H1 (cell line): Measurements from ENCODE around the gene FBXO8. TPM values are rescaled to one million over a fixed set of nuclear protein-coding genes. Genes with fewer than 3 reads are reported as not detected.

Source experiments
- CTCF ChIA-PET: fragments of 300-600 bp; sonication (Branson Sonifier 250); formaldehyde crosslinking; loops from one replicate; lab custom pipeline; 2021; ENCODE audit not compliant: partially characterized antibody; lab: Charles Lee
- POLR2A ChIA-PET: fragments of 300-600 bp; sonication (Branson Sonifier 250); formaldehyde crosslinking; loops from one replicate; lab custom pipeline; 2021; ENCODE audit warnings: inconsistent platforms; ENCODE audit not compliant: partially characterized antibody; lab: Charles Lee
- DNase-seq, 2 experiments: peaks; one replicate each; pipeline versions ENCODE4 v3.0.0 to v3.0.0-alpha.2; 2010 to 2022; ENCODE audit warnings: low spot score in 2 of 2, low read depth in 1 of 2, mixed read lengths in 1 of 2
- FAIRE-seq: peaks from 2 replicates; lab custom pipeline; 2011; peaks lifted over from hg19 to GRCh38; lab: Jason Lieb, UNC
- H2AFZ ChIP-seq: 2 replicates; pipeline ENCODE4 v1.8.1; 2012; ENCODE audit warnings: low read length, inconsistent platforms
- H2AK5ac ChIP-seq: 2 replicates; pipeline ENCODE4 v1.6.1; 2013; ENCODE audit warnings: low read depth, low read length
- H2BK120ac ChIP-seq: replicated peaks from 2 replicates; pipeline ENCODE3; 2013; ENCODE audit warnings: low read depth, low read length, inconsistent platforms
- H2BK12ac ChIP-seq: 2 replicates; pipeline ENCODE4 v1.6.1; 2013; ENCODE audit warnings: low read depth, low read length
- H2BK15ac ChIP-seq: 2 replicates; pipeline ENCODE4 v1.6.1; 2013; ENCODE audit warnings: low read length
- H2BK20ac ChIP-seq: 2 replicates; pipeline ENCODE4 v1.6.1; 2013; ENCODE audit warnings: low read length
- H2BK5ac ChIP-seq: 2 replicates; pipeline ENCODE4 v1.6.1; 2013; ENCODE audit warnings: low read depth, low read length
- H3K14ac ChIP-seq: 2 replicates; pipeline ENCODE4 v1.6.1; 2013; ENCODE audit warnings: inconsistent platforms; ENCODE audit not compliant: insufficient read length
- H3K18ac ChIP-seq: 2 replicates; pipeline ENCODE4 v1.6.1; 2013; ENCODE audit warnings: low read length; ENCODE audit errors: extremely low read depth
- H3K23ac ChIP-seq: 2 replicates; pipeline ENCODE4 v1.6.1; 2013; ENCODE audit warnings: inconsistent platforms; ENCODE audit not compliant: insufficient read length
- H3K23me2 ChIP-seq: 2 replicates; pipeline ENCODE4 v1.6.1; 2013; ENCODE audit warnings: low read depth, low read length
- H3K27ac ChIP-seq: 2 replicates; pipeline ENCODE4 v1.6.1; 2011; ENCODE audit warnings: low read depth, low read length, inconsistent platforms
- H3K27me3 ChIP-seq, 4 experiments: replicated peaks in 1 of 4; 1 replicate in 1 of 4; 2 replicates in 3 of 4; pipeline versions ENCODE4 v1.6.1 to v1.8.1; 2011 to 2013; ENCODE audit warnings: low read length in 3 of 4, mild to moderate bottlenecking in 3 of 4, inconsistent platforms in 2 of 4, mixed read lengths in 2 of 4, moderate library complexity in 1 of 4; ENCODE audit not compliant: control insufficient read depth in 3 of 4, insufficient read depth in 3 of 4; ENCODE audit errors: extremely low read depth in 1 of 4
- H3K36me3 ChIP-seq, 4 experiments: 2 replicates each; pipeline versions ENCODE4 v1.6.1 to v1.8.1; 2011 to 2013; ENCODE audit warnings: mild to moderate bottlenecking in 4 of 4, low read length in 3 of 4, moderate library complexity in 2 of 4, control low read depth in 1 of 4, inconsistent platforms in 1 of 4; ENCODE audit not compliant: insufficient read depth in 4 of 4, control insufficient read depth in 2 of 4
- H3K4ac ChIP-seq: replicated peaks from 2 replicates; pipeline ENCODE3; 2013; ENCODE audit warnings: low read length, low read depth, mixed read lengths, inconsistent platforms; ENCODE audit not compliant: insufficient read length
- H3K4me1 ChIP-seq, 4 experiments: replicated peaks in 1 of 4; 1 replicate in 1 of 4; 2 replicates in 3 of 4; pipeline versions ENCODE4 v1.6.1 to v1.8.1; 2011 to 2013; ENCODE audit warnings: low read length in 3 of 4, inconsistent platforms in 2 of 4, mixed read lengths in 1 of 4; ENCODE audit not compliant: insufficient read depth in 4 of 4, control insufficient read depth in 3 of 4
- H3K4me2 ChIP-seq, 2 experiments: 2 replicates each; pipeline versions ENCODE4 v1.6.1 to v1.8.1; 2011 to 2013; ENCODE audit warnings: low read depth in 2 of 2, low read length in 2 of 2, control low read depth in 1 of 2, inconsistent platforms in 1 of 2, mild to moderate bottlenecking in 1 of 2; ENCODE audit not compliant: insufficient read depth in 1 of 2
- H3K4me3 ChIP-seq, 4 experiments: fragments of 200-600, 300-600 bp in 1 of 4; sonication (generic), shearing (Covaris generic), sonication (Bioruptor Twin) in 1 of 4; 2 replicates each; pipeline versions ENCODE4 v1.5.1 to v1.8.1; 2011 to 2016; ENCODE audit warnings: low read length in 4 of 4, low read depth in 3 of 4, control low read depth in 2 of 4, inconsistent platforms in 2 of 4, mild to moderate bottlenecking in 2 of 4, mixed read lengths in 1 of 4, moderate library complexity in 1 of 4; ENCODE audit not compliant: insufficient read depth in 2 of 4; ENCODE audit errors: extremely low read depth in 1 of 4
- H3K56ac ChIP-seq: replicated peaks from 2 replicates; pipeline ENCODE3; 2013; ENCODE audit warnings: low read depth, mild to moderate bottlenecking, mixed read lengths, low read length, inconsistent platforms; ENCODE audit not compliant: insufficient read length
- H3K79me1 ChIP-seq: 2 replicates; pipeline ENCODE4 v1.6.1; 2013; ENCODE audit warnings: low read depth, low read length, control low read depth
- H3K79me2 ChIP-seq, 2 experiments: 2 replicates each; pipeline versions ENCODE4 v1.6.1 to v1.8.1; 2012 to 2013; ENCODE audit warnings: low read length in 2 of 2, mild to moderate bottlenecking in 2 of 2, inconsistent platforms in 1 of 2; ENCODE audit not compliant: insufficient read depth in 2 of 2, control insufficient read depth in 1 of 2
- H3K9ac ChIP-seq, 4 experiments: replicated peaks in 1 of 4; 1 replicate in 1 of 4; 2 replicates in 3 of 4; pipeline versions ENCODE4 v1.6.1 to v1.8.1; 2011 to 2013; ENCODE audit warnings: low read depth in 3 of 4, low read length in 3 of 4, control low read depth in 2 of 4, mild to moderate bottlenecking in 2 of 4, moderate library complexity in 2 of 4, inconsistent platforms in 1 of 4; ENCODE audit errors: extremely low read depth in 1 of 4
- H3K9me3 ChIP-seq, 2 experiments: 2 replicates each; pipeline versions ENCODE4 v1.6.1 to v1.8.1; 2012 to 2013; ENCODE audit warnings: mild to moderate bottlenecking in 2 of 2, moderate library complexity in 2 of 2, control low read depth in 1 of 2, inconsistent platforms in 1 of 2, low read depth in 1 of 2, low read length in 1 of 2, mixed read lengths in 1 of 2; ENCODE audit not compliant: insufficient read depth in 2 of 2
- H4K20me1 ChIP-seq, 2 experiments: replicated peaks in 1 of 2; 2 replicates each; pipeline versions ENCODE3 to v1.8.1; 2011 to 2013; ENCODE audit warnings: inconsistent platforms in 2 of 2, low read length in 2 of 2, mild to moderate bottlenecking in 1 of 2; ENCODE audit not compliant: insufficient read depth in 2 of 2, control insufficient read depth in 1 of 2
- H4K5ac ChIP-seq: 2 replicates; pipeline ENCODE4 v1.6.1; 2013; ENCODE audit warnings: low read length, low read depth, mixed read lengths, inconsistent platforms; ENCODE audit not compliant: insufficient read length
- H4K8ac ChIP-seq: 2 replicates; pipeline ENCODE4 v1.8.0; 2013; ENCODE audit warnings: mild to moderate bottlenecking, moderate library complexity, low read length, inconsistent platforms; ENCODE audit not compliant: insufficient read depth; ENCODE audit errors: extremely low read depth
- H4K91ac ChIP-seq: replicated peaks from 2 replicates; pipeline ENCODE3; 2013; ENCODE audit warnings: low read length, mixed read lengths, inconsistent platforms; ENCODE audit not compliant: insufficient read length
- EP300 ChIP-seq, 2 experiments: IDR thresholded peaks; 1 replicate in 1 of 2; 2 replicates in 1 of 2; pipeline ENCODE4 v1.6.1; 2011 to 2012; ENCODE audit warnings: low read depth in 2 of 2, low read length in 2 of 2, mild to moderate bottlenecking in 2 of 2, borderline replicate concordance in 1 of 2, inconsistent platforms in 1 of 2, moderate library complexity in 1 of 2
- SIN3A ChIP-seq, 2 experiments: IDR thresholded peaks in 1 of 2; conservative IDR thresholded peaks in 1 of 2; 2 replicates each; pipeline ENCODE4 v1.6.1; 2011 to 2012; ENCODE audit warnings: low read length in 2 of 2, improper control_type of control experiment in 1 of 2, low read depth in 1 of 2, mild to moderate bottlenecking in 1 of 2
- SP4 ChIP-seq: IDR thresholded peaks from 2 replicates; pipeline ENCODE4 v1.6.1; 2012; ENCODE audit warnings: low read length, inconsistent platforms
- WGBS, 2 experiments: shearing (Covaris generic) in 1 of 2; methylation state at CpG; one replicate each; pipeline versions ENCODE4 v1.1.6 to v1.1.7; 2013 to 2015; ENCODE audit warnings: low lambda C conversion rate in 2 of 2, mixed read lengths in 2 of 2, inconsistent platforms in 1 of 2, low coverage in 1 of 2, missing lambda C conversion rate in 1 of 2; ENCODE audit not compliant: insufficient replicate concordance in 2 of 2, insufficient coverage in 1 of 2, insufficient read length in 1 of 2; ENCODE audit errors: extremely low coverage in 1 of 2, missing lambda C conversion rate in 1 of 2; 5-methylcytosine and 5-hydroxymethylcytosine counted together
- polyA plus RNA-seq, 7 experiments: library from polyadenylated mRNA; depleted of rRNA in 3 of 7; stranded (reverse) in 5 of 7; unstranded in 2 of 7; fragments of >200 nt in 5 of 7; fragments of 200-250 nt in 2 of 7; gene quantifications; 1 replicate in 5 of 7; 2 replicates in 1 of 7; 4 replicates in 1 of 7; pipeline versions ENCODE4 v1.2.1 to v1.2.3, GENCODE V29; 2011 to 2013; ENCODE audit warnings: missing spikeins in 2 of 7, mixed read lengths in 2 of 7
- total RNA-seq: library from RNA; stranded (reverse); fragmentation: NEBNext Ultra II Directional; extraction: Animal tissue kit (Norgen Biotek cat#: 25700); gene quantifications from 2 replicates; pipeline ENCODE4 v1.2.1, GENCODE V29; 2021

Gene FBXO8
- total and polyA plus RNA-seq, 2 of the 8 experiments (the other 6 are each of a cell fraction or from before 2014, with no cell fraction given) = 5.1 to 7.5 TPM

GRCh38 chr4:174279433-174280155, 3.9 kb downstream of the FBXO8 start:
- Histone ChIP-seq H3K4me3 (no peak overlapping the region), H2BK12ac (no peak overlapping the region), H3K9me3 (no peaks in the 10 kb centered on the region), H4K20me1 (no peaks in the 10 kb centered on the region), H3K4ac (no peak overlapping the region), H3K4me2 (no peak overlapping the region), H2AK5ac (no peak overlapping the region), H2BK20ac (no peak overlapping the region), H3K14ac (no peak overlapping the region), H3K79me1 (0 out of 2 replicates have a peak, but pooled peaks cover 2% of the 10 kb centered on the region), H3K36me3 (no peaks in the 10 kb centered on the region), H3K4me1 (no peaks in the 10 kb centered on the region; a peak in 1 of 7 replicates), H3K56ac (no peak overlapping the region), H4K5ac (no peak overlapping the region), H3K23me2 (peaks cover 2% of the 10 kb centered on the region), H3K18ac (no peak overlapping the region), H2AFZ (no peak overlapping the region), H3K23ac (no peak overlapping the region), H4K91ac (no peak overlapping the region), H2BK15ac (no peak overlapping the region), H2BK120ac (no peak overlapping the region), H3K9ac (no peak overlapping the region), H3K79me2 (peaks cover 0 to 8% of the 10 kb centered on the region in 2 experiments; a peak in 2 of 4 replicates), H2BK5ac (no peak overlapping the region), H3K27ac (no peak overlapping the region), H3K27me3 (no peaks in the 10 kb centered on the region), H4K8ac (no peak overlapping the region)
- no peak for DNase-seq
- 89% methylated on average over 3 of the region's 3 CpGs; no CpG with 5 or more reads in 1 of the 2 experiments for WGBS, 2 experiments
- TF ChIP-seq SIN3A (conservative IDR thresholded peaks at IDR 0.05 in 1 of 2, IDR thresholded peaks at IDR 0.05 in 1 of 2; ENCODE audit: low read depth in 1 of 2, low read length in 2 of 2) (no peak), EP300 (IDR thresholded peaks at IDR 0.05; ENCODE audit: borderline replicate concordance in 1 of 2, low read depth in 2 of 2, low read length in 2 of 2) (no peak), SP4 (no peak)
- ChIA-PET CTCF (interaction anchor here (0.8 kb wide), 1 partner anchor 8 kb away, joined by 3 read pairs; no protein-coding TSS in a partner anchor), POLR2A (no interaction called here)
- FAIRE-seq = no peak
